Testis (tissue), 2 donors: ENCODE data around the gene NUBP1.

ENCODE experiments used
- CTCF ChIP-seq, 3 experiments: fragments of 450-650 bp in 2 of 3; fragments of 200-600 bp in 1 of 3; sonication (generic) in 1 of 3; IDR thresholded peaks; one replicate each; pipeline ENCODE4 v1.5.1; 2016 to 2019; ENCODE audit warnings: antibody characterized with exemption in 3 of 3, mild to moderate bottlenecking in 2 of 3, moderate library complexity in 1 of 3
- POLR2A ChIP-seq: fragments of 450-650 bp; IDR thresholded peaks from one replicate; pipeline ENCODE4 v1.6.1; 2017; ENCODE audit warnings: antibody characterized with exemption, mild to moderate bottlenecking, moderate library complexity

GRCh38 chr16:10740845-10741208 is 2.8 kb upstream of the NUBP1 start:
- TF ChIP-seq CTCF (IDR thresholded peaks at IDR 0.05) (no peak), POLR2A (no peak)
